Stimulated activated naive CD4-positive, alpha-beta T cell (primary cell): ENCODE data around the gene ALLC.

ENCODE experiments used
- DNase-seq, 6 experiments: peaks; one replicate each; lab custom pipeline; 2025; lab: John Stamatoyannopoulos, UW

Gene ALLC

GRCh38 chr2:3725458-3726250 lies 67.7 kb downstream of the ALLC start:
- DNase-seq: no peak

- DNase-seq: no peak
Observed at GRCh38 chr2:3726511-3726910, 68.5 kb downstream of the ALLC start.

GRCh38 chr2:3727397-3728045 lies 69.5 kb downstream of the ALLC start:
- no peak for DNase-seq

- DNase-seq: peak in 1 of 6 experiments; percentile 19
Observed at GRCh38 chr2:3728104-3729054, 70.4 kb downstream of the ALLC start.

- DNase-seq: no peak
Observed at GRCh38 chr2:3729055-3729448, 71.1 kb downstream of the ALLC start.

GRCh38 chr2:3729786-3730185 lies 71.8 kb downstream of the ALLC start:
- no peak for DNase-seq

GRCh38 chr2:3730646-3731045 lies 72.6 kb downstream of the ALLC start:
- no peak for DNase-seq

GRCh38 chr2:3731829-3732228 lies 73.8 kb downstream of the ALLC start:
- no peak for DNase-seq

- no peak for DNase-seq
Observed at GRCh38 chr2:3736112-3736511, 78.1 kb downstream of the ALLC start.

GRCh38 chr2:3737128-3737527 lies 79.1 kb downstream of the ALLC start:
- no peak for DNase-seq

- DNase-seq: no peak
Observed at GRCh38 chr2:3738454-3738853, 80.5 kb downstream of the ALLC start.

GRCh38 chr2:3739313-3739712 lies 81.3 kb downstream of the ALLC start:
- no peak for DNase-seq

- no peak for DNase-seq
Observed at GRCh38 chr2:3741396-3741795, 83.4 kb downstream of the ALLC start.

GRCh38 chr2:3741867-3742602 lies 84.0 kb downstream of the ALLC start:
- DNase-seq: no peak

- DNase-seq: no peak
Observed at GRCh38 chr2:3742743-3743508, 84.9 kb downstream of the ALLC start.

- no peak for DNase-seq
Observed at GRCh38 chr2:3743951-3744555, 86.1 kb downstream of the ALLC start.

GRCh38 chr2:3745920-3746319 lies 87.9 kb downstream of the ALLC start:
- DNase-seq: no peak

- DNase-seq: no peak
Observed at GRCh38 chr2:3747032-3747654, 89.1 kb downstream of the ALLC start.

GRCh38 chr2:3747826-3748225 lies 89.8 kb downstream of the ALLC start:
- no peak for DNase-seq

GRCh38 chr2:3749201-3749600 lies 91.2 kb downstream of the ALLC start:
- no peak for DNase-seq
